Left cardiac atrium (tissue), 4 donors: ENCODE data around the gene XDH. TPM values are rescaled to one million over a fixed set of nuclear protein-coding genes. Genes with fewer than 3 reads are reported as not detected.
A peak's percentile ranks its signal among the peaks of the same experiment; 100 is the strongest.

Experiments used
- ATAC-seq, 2 donors: fragments of 200-7000 bp; cut with Tn5 transposase; one replicate each; pipeline ENCODE4 v1.9.1; 2020; ENCODE audit warnings: mild to moderate bottlenecking in 2 of 2, moderate library complexity in 2 of 2
- DNase-seq: peaks from one replicate; pipeline ENCODE4 v3.0.0-alpha.2; 2020
- intact Hi-C, 2 donors: fragments of 100-400 bp; cut with DNase I; formaldehyde crosslinking; loops; one replicate each; pipeline versions ENCODE4 v1.14.1 to v1.15.1; 2022 to 2023
- long read RNA-seq: library from polyadenylated mRNA; unstranded; transcript quantifications from one replicate; pipeline ENCODE4 v2.0.0, GENCODE V29; 2021
- total RNA-seq, 2 donors: library from RNA; stranded (reverse); fragmentation: NEBNext Ultra II Directional; extraction: Animal tissue kit (Norgen Biotek cat#: 25700); gene quantifications; one replicate each; pipeline ENCODE4 v1.2.1, GENCODE V29; 2021
- donor health status: DM: no; HTN: yes; CAD: no.
- donor health status: DM: no; HTN: yes; CAD: no; lungs with severe emphysema.
- donor health status: DM: yes; HTN: yes; CAD: no.
- donor health status: Dilated cardiomyopathy.

XDH gene
- under 1 TPM; 0.03 to 0.16 TPM for total RNA-seq
- long read RNA-seq = 0 reads

GRCh38 chr2:31414601-31415241 is at the start of gene XDH:
XDH (minus strand) TSS chr2:31414742; CDS start chr2:31414666, 76 bp downstream.
- intact Hi-C loops = loop anchor here in 1 of 2 donors (10.0 kb wide), 1 partner anchor 110 kb away; no protein-coding TSS in a partner anchor
- DNase-seq = no peak
- ATAC-seq = peak in 1 of 2 donors; percentile 46

DNA sequence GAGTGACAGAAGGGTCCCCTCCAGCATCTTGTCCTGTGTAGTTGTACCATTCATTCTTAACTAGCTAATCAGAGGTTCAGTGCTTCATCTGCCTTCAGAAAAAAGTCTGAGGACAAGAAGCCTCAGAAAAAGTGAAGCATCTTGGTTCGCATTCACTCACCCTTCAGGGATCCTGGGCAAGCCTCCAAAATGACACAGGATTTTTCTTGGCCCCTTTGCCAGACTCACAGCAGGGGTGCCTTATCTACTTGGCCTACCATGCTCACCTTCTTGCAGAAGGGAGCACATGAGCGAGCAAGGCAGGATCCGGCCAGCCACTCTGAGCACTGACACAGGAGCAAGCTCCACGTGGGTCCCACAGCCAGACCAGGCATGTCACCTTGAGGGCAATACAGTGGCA is 43.1 kb upstream of the XDH start:
- intact Hi-C loops = no loop called here
- ATAC-seq (no peak), DNase-seq (no peak)

DNA sequence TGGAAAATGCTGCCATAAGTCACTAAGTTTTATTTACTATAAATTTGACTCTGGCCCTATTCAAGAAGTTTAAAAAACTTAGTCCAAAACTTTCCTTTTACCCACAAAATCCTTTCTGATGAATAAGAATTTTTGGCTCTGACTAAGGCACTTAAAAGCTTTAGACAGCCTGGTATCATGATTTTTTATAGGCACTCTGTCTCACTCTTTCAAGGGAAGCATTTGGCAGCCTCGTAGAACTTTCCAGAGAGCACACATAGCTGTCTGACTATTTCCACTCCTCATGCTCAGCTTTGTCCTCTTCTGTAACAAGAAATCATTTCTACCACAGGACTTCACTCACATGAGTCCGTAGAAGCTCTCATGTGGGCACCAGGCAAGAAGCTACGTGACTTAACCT is 32.3 kb upstream of the XDH start:
- ATAC-seq = no peak

GRCh38 chr2:31442376-31442775 is 27.8 kb upstream of the XDH start:
- ATAC-seq = no peak
- intact Hi-C loops = no loop called here
- no peak for DNase-seq

More for the DNA sequence above, 32.3 kb upstream of the XDH start:
- DNase-seq = no peak
- intact Hi-C loops = no loop called here

DNA sequence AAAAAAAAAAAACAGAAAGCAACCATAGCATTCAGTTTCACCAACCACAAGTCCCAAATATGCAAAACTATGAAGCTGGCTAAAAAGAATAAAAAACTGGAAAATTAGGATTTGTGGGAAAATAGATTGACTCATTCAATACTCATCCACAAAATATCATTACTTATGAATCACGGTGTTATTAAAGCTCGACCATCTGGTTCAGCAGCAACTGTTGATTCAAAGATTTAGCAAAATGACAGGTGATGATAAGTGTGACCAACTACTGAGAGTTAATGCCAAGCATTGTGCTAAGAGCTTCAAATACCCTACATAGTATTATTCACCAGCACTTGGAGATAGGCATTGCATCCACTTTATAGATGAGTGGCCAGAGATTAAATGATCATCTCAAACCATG is 26.2 kb upstream of the XDH start:
- ATAC-seq (no peak), DNase-seq (no peak)
- intact Hi-C loops = no loop called here

GRCh38 chr2:31434911-31435310 is 20.4 kb upstream of the XDH start:
- ATAC-seq = no peak
- intact Hi-C loops = no loop called here
- DNase-seq = no peak

DNA sequence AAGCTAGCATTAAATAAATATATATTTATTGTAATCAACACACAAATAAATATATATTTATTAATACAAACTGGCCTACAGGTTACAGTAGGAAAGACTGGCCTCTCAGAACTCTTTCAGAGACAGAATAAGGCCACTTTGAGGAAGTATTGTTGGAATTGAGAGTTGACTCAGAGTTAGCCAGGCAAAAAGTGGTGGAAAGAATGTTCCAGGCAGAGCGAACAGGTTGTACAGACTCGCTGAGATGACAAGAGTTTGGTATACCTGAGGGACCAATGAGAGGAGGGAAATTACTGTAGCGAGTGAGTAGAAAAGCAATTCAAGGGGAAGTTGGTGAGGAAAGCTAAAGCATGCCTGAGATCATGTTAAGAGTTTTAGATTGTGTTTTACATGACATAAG is 19.0 kb upstream of the XDH start:
- intact Hi-C loops = no loop called here
- ATAC-seq (no peak), DNase-seq (no peak)

GRCh38 chr2:31430439-31431165 is 16.1 kb upstream of the XDH start:
- intact Hi-C loops = no loop called here
- no peak for DNase-seq
- ATAC-seq = no peak

GRCh38 chr2:31429759-31430438 is 15.4 kb upstream of the XDH start:
- intact Hi-C loops = no loop called here
- no peak for DNase-seq
- no peak for ATAC-seq

DNA sequence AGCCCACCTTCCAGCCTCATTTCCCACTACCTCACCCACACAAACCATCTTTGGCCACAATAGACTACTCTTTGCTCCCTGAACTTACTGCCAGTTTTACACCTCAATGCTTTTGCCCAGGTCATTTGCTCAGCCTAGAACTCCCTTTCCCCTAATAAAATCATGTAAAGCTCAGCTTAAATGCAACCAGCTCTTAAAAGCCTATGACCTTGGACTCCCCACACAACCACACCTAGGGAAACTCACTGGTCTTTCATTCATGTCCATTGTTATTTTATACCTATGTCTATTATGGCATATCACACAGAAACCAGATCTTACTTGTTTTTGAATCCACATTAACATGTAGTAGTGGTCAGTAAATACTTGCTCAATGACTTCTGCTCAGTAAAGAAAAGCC is 14.5 kb upstream of the XDH start:
- intact Hi-C loops = no loop called here
- ATAC-seq (no peak), DNase-seq (no peak)

- no peak for ATAC-seq
- intact Hi-C loops = no loop called here
- DNase-seq = no peak
Observed at GRCh38 chr2:31428001-31428418, 13.5 kb upstream of the XDH start.

DNA sequence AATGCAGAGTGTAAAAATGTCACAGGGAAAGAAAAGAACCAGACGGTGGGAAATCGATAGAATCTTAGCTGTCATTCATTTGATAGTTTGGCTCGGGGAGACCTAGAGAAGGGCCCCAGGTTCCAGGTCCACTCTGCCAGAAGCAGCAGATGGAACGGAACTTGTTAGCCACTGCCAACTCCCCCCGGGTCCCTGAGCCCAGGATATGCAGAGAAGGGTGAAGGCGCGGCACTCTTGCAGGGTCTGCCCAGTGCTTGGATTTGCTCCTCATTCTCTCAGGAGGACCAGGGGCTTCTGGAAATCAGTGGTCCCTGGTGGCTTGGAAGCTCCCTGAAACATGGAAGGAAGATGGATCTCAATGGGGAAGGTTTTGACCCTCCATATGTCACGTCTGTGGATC is 11.6 kb upstream of the XDH start:
- intact Hi-C loops = no loop called here
- DNase-seq (no peak), ATAC-seq (no peak)

DNA sequence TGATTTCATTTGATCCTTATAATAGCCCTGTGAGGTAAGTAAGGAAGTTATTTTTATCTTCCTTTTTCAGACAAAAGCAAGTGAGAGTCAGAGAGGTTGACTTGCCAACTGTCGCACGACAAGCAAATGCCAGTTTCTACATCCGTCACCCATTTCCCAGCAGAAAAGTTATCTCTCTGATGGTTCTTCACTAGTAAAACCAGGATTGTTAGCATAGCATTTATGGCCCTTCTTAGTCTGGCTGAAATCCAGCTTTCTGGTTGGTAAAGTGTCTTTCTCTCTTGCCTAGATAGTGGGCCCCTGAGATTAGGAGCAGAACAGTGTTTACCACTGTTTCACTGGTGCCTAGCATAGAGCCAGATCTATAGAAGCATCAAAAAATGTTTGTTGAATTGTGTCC is 7.1 kb upstream of the XDH start:
- DNase-seq (no peak), ATAC-seq (no peak)
- intact Hi-C loops = no loop called here

DNA sequence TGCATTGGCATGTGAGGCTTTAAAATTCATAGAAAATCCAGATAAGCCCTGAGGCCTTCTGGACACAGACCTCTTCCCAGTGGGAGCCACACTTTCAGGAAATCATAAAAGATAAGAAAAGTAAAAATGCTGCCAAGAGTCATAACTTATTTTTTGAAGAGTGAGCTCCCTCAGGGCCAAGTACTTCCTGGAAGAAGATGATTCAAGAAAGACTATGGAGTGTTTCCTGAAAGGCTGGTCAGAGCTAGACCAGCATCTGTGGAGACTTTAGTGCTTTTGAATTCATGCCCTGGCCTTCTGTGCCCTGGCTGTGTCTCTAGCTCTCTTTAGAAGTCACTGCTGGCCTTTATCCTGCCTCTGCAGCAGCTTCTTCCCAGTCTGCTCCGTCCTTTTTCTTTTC is 6.4 kb upstream of the XDH start:
- peak in 1 of 2 donors; percentile 36 for ATAC-seq
- intact Hi-C loops = no loop called here
- no peak for DNase-seq

DNA sequence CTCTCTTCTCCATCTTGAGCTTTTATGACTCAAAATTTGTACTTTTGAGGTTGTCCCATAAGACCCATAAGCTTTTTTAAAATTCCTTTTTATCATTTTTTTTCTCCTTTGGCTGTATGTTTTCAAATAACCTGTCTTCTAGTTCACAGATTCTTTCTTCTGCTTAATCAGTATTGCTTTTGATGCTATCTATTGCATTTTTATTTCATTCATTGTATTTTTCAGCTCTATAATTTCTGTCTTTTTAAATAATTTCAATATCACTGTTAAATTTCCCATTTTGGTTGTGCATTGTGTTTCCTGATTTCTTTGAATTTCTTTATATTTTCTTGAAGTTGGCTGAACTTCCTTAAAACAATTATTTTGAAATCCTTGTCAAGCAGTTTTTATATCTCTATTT is 4.8 kb upstream of the XDH start:
- no peak for DNase-seq
- no peak for ATAC-seq
- intact Hi-C loops = loop anchor here in 1 of 2 donors (10.0 kb wide), 1 partner anchor 105 kb away; no protein-coding TSS in a partner anchor

DNA sequence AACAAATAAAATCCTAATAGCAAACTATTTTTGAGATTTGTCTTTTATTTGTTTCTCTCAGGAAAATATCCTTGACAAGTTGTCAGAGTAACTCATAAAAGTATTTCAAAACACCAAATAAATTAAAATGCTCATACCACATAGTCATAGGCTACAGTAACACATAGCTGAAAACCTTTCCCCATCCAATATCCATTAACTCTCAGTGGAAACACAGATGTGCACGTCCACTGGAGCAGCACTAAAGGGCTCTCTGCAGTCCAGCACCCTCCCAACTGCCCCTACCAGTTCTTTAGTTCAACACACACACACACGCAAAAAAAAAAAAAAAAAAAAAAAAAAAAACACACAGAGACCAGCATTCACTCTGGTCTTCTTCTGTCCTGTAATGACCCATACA is 879 bp upstream of the XDH start:
- DNase-seq (no peak), ATAC-seq (no peak)
- intact Hi-C loops = loop anchor here in 1 of 2 donors (10.0 kb wide), 1 partner anchor 109 kb away; no protein-coding TSS in a partner anchor

DNA sequence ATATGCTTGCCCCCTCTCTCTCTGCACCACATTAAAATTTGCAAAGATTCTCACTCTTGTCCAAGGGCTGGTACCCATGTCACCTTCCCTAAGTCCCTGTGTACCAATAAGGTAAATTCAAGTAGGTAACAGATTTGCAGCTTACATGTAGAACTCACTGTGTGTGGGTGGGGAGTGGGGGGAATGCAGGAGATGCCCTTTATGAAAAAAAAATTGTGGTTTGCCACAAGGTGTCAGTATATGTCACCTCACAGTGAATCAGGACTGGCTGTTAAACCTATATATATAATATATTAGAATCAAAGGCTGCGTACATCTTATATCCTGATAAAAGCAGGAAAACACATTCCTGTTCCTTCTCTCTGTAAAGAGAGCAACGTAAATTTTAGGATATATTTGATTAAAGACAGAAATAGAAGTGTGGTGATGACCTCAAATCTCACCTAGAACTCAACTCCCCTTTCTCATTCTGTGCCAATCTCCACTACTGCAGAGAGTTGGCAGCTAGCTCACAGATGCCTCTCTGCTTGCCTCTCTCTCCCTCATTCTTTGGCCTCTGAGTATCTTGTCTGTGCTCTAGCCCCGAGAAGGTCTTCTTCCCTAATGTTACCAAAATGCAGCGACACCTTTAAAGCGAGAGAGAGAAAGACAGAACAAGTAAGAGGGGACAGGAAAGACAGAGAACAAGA is 536 bp downstream of the XDH start:
- intact Hi-C loops = loop anchor here in 1 of 2 donors (10.0 kb wide), 1 partner anchor 111 kb away; no protein-coding TSS in a partner anchor
- DNase-seq = no peak
- ATAC-seq = peak; percentile 36 to 38

DNA sequence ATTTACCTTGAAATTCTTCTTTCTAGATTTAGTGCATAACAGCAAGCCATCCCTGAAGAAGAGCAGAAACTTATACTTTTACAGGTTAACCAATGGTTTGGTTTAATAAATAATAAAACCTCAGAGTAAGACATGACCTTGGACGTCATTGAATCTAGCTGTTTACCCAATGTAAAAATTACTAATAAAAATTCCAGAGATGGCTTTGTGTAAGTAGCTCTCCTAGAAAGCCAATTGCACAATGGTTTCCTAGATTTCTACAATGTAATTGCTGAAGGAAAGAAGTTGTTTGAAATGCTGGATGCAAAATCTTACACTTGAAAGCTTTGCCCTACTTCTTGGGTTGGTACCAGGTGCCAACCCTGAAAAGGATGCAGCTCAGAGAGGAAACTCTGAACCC is 1.5 kb downstream of the XDH start:
- DNase-seq = no peak
- intact Hi-C loops = loop anchor here in 1 of 2 donors (10.0 kb wide), 1 partner anchor 112 kb away; no protein-coding TSS in a partner anchor
- ATAC-seq = no peak

- ATAC-seq (no peak), DNase-seq (no peak)
- intact Hi-C loops = loop anchor here in 1 of 2 donors (10.0 kb wide), 1 partner anchor 113 kb away; no protein-coding TSS in a partner anchor
Observed at GRCh38 chr2:31411771-31412170, 2.8 kb downstream of the XDH start.
